ENCODE results near the gene TMPRSS11E.
"Not testable (repeated sequence)": the region's sequence is repeated elsewhere in the genome, so short reads cannot be mapped to it uniquely, and the experiment has no call there.

TMPRSS11E gene

GRCh38 chr4:68461790-68462189 is 14.5 kb downstream of the TMPRSS11E start:
- no peak for DNase-seq (ENCODE audit: low spot score)

GRCh38 chr4:68462691-68463090 is 15.4 kb downstream of the TMPRSS11E start:
- DNase-seq (ENCODE audit: low spot score) = no peak

GRCh38 chr4:68463796-68464195 is 16.5 kb downstream of the TMPRSS11E start:
- DNase-seq (ENCODE audit: low spot score) = no peak

- no peak for DNase-seq (ENCODE audit: low spot score)
Measured at GRCh38 chr4:68465058-68465457, 17.8 kb downstream of the TMPRSS11E start.

DNA sequence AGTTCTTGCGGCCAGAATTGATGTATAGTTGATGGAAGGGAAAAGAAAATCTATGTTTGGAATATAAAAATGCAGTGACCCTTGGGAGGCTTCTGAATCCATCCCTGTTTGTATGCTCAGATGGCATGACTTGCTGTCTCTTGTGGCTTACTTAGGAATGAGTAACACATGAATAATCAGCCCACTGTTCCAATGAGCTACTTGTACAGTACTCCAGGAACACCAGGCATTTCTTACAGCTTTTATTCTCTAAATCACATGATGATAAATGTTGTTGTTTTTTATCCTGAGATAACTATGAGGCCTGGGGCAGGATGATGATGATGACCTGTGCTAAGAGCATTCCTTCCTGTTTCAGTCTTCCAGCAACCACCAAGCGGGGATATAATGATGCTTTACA is 18.9 kb downstream of the TMPRSS11E start:
- no peak for DNase-seq (ENCODE audit: low spot score)

- no peak for DNase-seq (ENCODE audit: low spot score)
Measured at GRCh38 chr4:68466751-68467150, 19.5 kb downstream of the TMPRSS11E start.

DNA sequence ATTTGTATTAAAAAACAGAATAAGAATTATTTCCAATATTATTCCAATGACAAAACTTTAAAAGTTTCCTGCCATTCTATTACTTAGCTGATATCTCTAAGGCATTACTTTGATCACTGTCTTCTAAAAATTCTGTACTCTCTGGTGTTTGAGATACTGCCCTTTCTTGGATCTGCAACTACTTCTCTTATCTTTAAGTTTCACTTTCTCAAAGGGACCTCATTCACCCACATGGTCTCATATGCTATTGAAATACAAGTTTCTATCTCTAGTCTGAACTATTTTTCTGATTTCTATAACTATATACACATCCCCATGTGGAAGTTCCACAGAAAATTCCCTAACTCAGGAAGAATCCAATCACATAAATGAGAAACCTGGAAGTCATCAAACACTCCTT is 22.2 kb downstream of the TMPRSS11E start:
- DNase-seq (ENCODE audit: low spot score) = no peak

- no peak for DNase-seq (ENCODE audit: low spot score)
Measured at GRCh38 chr4:68476191-68476590, 28.9 kb downstream of the TMPRSS11E start.

DNA sequence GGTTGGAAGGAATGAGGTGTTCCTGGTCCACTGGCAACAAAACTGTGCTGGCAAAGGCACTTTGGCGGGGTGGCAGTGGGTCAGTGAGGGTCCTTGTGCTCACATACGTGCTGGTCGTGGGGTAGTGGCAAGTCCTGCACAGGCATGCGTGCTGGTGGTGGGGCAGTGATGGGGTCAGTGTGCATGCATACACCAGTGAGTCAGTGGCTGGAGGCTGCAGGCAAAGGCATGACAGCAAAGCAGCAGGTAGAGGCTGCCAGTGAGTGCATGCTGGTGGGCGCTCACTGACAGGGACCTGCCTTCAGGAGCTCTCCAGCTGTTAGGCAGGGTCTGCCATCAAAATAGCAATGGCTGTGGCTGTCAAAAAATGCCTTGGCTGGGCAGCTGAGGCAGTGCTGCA is 42.1 kb downstream of the TMPRSS11E start:
- no peak for DNase-seq (ENCODE audit: low spot score)

- DNase-seq (ENCODE audit: low spot score) = no peak
Measured at GRCh38 chr4:68490826-68491457, 43.7 kb downstream of the TMPRSS11E start.

- DNase-seq (ENCODE audit: low spot score) = no peak
Measured at GRCh38 chr4:68494688-68495087, 47.4 kb downstream of the TMPRSS11E start.

GRCh38 chr4:68498413-68499007 is 51.2 kb downstream of the TMPRSS11E start:
- peak; percentile 48 for DNase-seq (ENCODE audit: low spot score)

DNA sequence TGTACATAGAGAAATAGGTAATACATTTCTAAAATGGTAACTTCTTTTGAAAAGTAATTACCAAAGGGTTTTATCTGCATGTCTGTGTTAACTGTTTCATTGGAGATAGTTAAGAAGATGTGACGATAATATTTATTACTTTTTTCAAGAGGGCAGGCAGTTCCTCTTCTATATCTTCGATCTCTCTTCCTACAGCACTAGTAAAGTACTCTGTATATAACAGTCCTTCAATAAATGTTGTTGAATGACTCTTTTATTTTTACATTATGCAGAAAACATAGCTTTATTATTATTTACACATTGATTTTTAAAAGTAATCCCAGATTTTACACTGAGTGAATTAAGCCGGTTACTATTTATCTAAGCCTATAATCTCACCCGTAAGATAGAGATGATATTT is 51.8 kb downstream of the TMPRSS11E start:
- DNase-seq (ENCODE audit: low spot score) = no peak

GRCh38 chr4:68503462-68503861 is 56.2 kb downstream of the TMPRSS11E start:
- DNase-seq (ENCODE audit: low spot score) = not testable (repeated sequence)

GRCh38 chr4:68504836-68505235 is 57.6 kb downstream of the TMPRSS11E start:
- DNase-seq (ENCODE audit: low spot score) = not testable (repeated sequence)

DNA sequence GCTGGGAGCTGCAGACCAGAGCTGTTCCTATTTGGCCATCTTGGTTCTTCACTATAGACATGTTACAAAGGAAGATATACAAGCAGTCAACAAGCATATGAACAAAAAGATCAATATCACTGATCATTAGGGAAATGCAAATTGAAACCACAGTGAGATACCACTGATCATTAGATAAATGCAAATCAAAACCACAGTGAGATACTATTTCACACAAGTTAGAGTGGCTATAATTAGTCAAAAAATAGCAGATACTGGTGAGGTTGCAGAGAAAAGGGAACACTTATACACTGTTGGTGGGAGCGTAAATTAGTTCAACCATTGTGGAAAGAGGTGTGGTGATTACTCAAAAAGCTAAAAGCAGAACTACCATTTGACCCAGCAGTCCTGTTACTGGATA is 58.2 kb downstream of the TMPRSS11E start:
- not testable (repeated sequence) for DNase-seq (ENCODE audit: low spot score)

GRCh38 chr4:68518889-68519288 is 71.6 kb downstream of the TMPRSS11E start:
- DNase-seq (ENCODE audit: low spot score) = no peak

- DNase-seq (ENCODE audit: low spot score) = no peak
Measured at GRCh38 chr4:68520985-68521384, 73.7 kb downstream of the TMPRSS11E start.

GRCh38 chr4:68522232-68522631 is 75.0 kb downstream of the TMPRSS11E start:
- not testable (repeated sequence) for DNase-seq (ENCODE audit: low spot score)

DNA sequence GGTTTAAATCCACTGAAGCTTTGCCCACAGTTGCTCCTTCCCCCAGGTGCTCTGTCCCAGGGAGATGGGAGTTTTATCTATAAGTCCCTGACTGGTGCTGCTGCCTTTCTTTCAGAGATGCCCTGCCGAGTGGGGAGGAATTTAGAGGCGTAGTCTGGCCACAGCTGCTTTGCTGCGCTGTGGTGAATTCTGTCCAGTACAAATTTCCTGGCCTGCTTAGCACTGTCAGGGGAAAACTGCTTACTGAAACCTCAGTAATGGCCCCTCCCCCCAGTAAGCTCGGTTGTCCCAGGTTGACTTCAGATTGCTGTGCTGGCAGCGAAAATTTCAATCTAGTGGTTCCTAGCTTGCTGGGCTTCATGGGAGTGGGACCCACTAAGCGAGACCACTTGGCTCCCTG is 88.7 kb downstream of the TMPRSS11E start:
- DNase-seq (ENCODE audit: low spot score) = no peak

GRCh38 chr4:68536375-68536774 is 89.1 kb downstream of the TMPRSS11E start:
- no peak for DNase-seq (ENCODE audit: low spot score)

DNA sequence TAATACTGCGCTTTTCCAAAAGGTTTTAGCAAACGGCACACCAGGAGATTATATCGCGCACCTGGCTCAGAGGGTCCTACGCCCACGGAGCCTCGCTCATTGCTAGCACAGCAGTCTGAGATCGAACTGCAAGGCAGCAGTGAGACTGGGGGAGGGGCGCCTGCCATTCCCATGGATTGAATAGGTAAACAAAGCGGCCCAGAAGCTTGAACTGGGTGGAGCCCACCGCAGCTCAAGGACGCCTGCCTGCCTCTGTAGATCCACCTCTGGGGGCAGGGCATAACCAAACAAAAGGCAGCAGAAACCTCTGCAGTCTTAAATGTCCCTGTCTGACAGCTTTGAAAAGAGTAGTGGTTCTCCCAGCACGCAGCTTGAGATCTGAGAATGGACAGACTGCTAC is 95.5 kb downstream of the TMPRSS11E start:
- DNase-seq (ENCODE audit: low spot score) = not testable (repeated sequence)
